ENCODE results near the gene RNF123. TPM values are rescaled to one million over a fixed set of nuclear protein-coding genes. Genes with fewer than 3 reads are reported as not detected.

RNF123 gene
- total RNA-seq, 3 donors from 2014 or later (not counting 1 experiment from before 2014, with no cell fraction given): 48.5 to 58.7 (median 55.6) TPM

DNA sequence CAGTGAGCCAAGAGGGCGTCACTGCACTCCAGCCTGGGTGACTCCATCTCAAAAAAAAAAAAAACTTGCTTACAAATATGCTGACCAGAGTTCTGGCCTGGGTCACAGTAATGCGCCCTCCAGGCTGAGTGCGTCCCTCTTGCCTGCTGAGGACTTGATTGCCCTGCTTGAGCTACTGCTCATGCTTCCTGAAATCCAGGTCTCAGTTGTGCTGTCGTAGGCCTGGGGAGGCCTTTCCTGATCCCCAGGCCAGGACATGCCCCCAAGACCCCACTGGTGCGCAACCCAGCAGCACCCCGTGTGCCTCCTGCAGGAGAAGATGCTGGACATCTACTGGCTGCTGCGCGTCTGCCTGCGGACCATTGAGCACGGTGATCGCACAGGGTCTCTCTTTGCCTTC, 22.8 kb downstream of the RNF123 start:
- Mint-ChIP-seq H3K36me3 (no peaks in the 10 kb centered on the region), H3K27ac (peak overlapping the region in 1 of 2 donors; percentile 63), H3K9me3 (no peaks in the 10 kb centered on the region), H3K4me3 (no peak overlapping the region), H3K27me3 (ENCODE audit: low read depth in 2 of 2) (no peaks in the 10 kb centered on the region), H3K4me1 (peaks cover 15 to 29% of the 10 kb centered on the region in 2 donors)
- no peak overlapping the region for H3K27ac ChIP-seq (ENCODE audit: low read length)
- WGBS (ENCODE audit: insufficient coverage): 96% methylated on average over 11 of the region's 11 CpGs
- no peaks in the 10 kb centered on the region for H3K27me3 ChIP-seq (ENCODE audit: control insufficient read depth, insufficient read depth, low read length)
- H3K9me3 ChIP-seq (ENCODE audit: control insufficient read depth, insufficient read depth, low read length): no peaks in the 10 kb centered on the region
- ATAC-seq (no peak), DNase-seq (no peak)
- H3K36me3 ChIP-seq (ENCODE audit: control insufficient read depth, insufficient read depth, low read length): no peaks in the 10 kb centered on the region
- peaks cover 30% of the 10 kb centered on the region for H3K4me1 ChIP-seq (ENCODE audit: control insufficient read depth, insufficient read depth, low read length)
- H3K4me3 ChIP-seq (ENCODE audit: low read length): no peak overlapping the region
- TF ChIP-seq, protein P1, sequence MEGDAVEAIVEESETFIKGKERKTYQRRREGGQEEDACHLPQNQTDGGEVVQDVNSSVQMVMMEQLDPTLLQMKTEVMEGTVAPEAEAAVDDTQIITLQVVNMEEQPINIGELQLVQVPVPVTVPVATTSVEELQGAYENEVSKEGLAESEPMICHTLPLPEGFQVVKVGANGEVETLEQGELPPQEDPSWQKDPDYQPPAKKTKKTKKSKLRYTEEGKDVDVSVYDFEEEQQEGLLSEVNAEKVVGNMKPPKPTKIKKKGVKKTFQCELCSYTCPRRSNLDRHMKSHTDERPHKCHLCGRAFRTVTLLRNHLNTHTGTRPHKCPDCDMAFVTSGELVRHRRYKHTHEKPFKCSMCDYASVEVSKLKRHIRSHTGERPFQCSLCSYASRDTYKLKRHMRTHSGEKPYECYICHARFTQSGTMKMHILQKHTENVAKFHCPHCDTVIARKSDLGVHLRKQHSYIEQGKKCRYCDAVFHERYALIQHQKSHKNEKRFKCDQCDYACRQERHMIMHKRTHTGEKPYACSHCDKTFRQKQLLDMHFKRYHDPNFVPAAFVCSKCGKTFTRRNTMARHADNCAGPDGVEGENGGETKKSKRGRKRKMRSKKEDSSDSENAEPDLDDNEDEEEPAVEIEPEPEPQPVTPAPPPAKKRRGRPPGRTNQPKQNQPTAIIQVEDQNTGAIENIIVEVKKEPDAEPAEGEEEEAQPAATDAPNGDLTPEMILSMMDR (IDR thresholded peaks at IDR 0.05): no peak
- intact Hi-C loops (cut with micrococcal nuclease): no loop called here

DNA sequence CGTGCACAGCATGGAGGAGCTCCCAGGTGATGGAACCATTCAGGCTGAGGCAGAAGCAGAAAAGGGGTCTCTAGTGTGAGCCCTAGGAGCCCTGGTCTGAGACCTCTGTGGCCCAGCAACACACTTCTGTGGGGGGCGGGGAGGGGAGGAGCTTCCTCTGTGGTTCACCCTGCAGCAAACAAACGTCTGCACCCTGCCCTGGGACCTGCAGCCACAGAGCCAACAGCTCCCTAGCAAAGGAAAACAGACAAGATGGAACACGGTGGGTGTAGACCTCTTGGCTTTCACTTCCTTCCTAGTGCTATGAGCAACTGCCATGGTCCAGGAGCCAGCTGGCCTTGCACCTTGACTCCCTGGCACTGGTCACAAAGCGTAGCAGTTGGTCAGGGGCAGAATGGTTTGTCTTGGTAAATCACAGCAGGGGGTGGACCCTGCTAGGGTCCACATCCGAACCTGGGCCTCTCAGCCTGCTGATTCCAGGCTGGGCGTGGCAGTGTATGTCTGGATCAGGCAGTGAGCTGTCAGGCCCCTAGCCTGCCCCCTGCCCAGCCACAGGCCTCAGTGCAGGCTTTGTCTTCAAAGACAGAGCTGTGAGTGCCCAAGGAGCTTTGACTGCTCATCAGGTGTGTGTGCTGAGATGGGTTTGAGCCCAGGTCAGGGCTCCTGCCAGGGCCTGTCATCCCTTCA, 23.4 kb downstream of the RNF123 start:
- H3K36me3 ChIP-seq (ENCODE audit: control insufficient read depth, insufficient read depth, low read length): no peaks in the 10 kb centered on the region
- ATAC-seq (peak in 1 of 3 donors; percentile 21), DNase-seq (no peak)
- H3K36me3 Mint-ChIP-seq: no peaks in the 10 kb centered on the region
- H3K27ac ChIP-seq (ENCODE audit: low read length): no peak overlapping the region
- H3K4me3 ChIP-seq (ENCODE audit: low read length): no peak overlapping the region
- 39% methylated on average over 7 of the region's 7 CpGs for WGBS (ENCODE audit: insufficient coverage)
- H3K27me3 ChIP-seq (ENCODE audit: control insufficient read depth, insufficient read depth, low read length): no peaks in the 10 kb centered on the region
- no peak overlapping the region for H3K4me3 Mint-ChIP-seq
- H3K27me3 Mint-ChIP-seq (ENCODE audit: low read depth in 2 of 2): no peaks in the 10 kb centered on the region
- peaks cover 15 to 29% of the 10 kb centered on the region in 2 donors for H3K4me1 Mint-ChIP-seq
- no peaks in the 10 kb centered on the region for H3K9me3 Mint-ChIP-seq
- intact Hi-C loops (cut with micrococcal nuclease): no loop called here
- TF ChIP-seq, protein P1 (IDR thresholded peaks at IDR 0.05): no peak
- H3K4me1 ChIP-seq (ENCODE audit: control insufficient read depth, insufficient read depth, low read length): peaks cover 30% of the 10 kb centered on the region
- H3K9me3 ChIP-seq (ENCODE audit: control insufficient read depth, insufficient read depth, low read length): no peaks in the 10 kb centered on the region
- H3K27ac Mint-ChIP-seq: no peak overlapping the region

DNA sequence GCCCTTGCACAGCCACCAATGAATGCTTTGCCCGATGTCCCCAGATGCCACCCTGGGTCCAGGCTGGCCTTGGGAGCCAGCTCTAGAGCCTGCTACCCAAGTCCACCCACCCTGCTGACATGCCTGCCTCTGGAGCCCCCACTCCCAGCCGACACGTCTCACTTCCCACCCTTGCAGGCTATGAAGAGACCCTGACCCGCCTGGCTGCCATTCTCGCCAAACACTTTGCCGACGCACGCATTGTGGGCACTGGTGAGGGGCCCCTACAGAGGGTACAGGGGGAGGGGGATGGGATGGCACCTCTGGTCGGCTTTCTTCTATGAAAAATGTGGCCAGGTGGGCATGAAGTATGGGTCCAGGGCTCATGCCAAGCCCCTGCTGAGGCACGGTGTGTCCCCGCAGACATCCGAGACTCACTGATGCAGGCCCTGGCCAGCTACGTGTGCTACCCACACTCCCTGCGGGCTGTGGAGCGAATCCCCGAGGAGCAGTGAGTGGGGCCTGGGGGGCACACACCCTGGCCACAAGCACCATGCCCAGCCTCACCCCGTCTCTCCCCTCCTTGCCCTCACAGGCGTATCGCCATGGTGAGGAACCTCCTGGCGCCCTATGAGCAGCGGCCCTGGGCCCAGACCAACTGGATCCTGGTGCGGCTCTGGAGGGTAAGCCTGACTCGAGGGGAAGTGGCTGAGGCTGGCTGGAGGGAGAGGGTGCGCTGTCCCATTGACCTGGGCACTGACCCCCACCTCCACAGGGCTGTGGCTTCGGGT, 24.2 kb downstream of the RNF123 start:
- H3K27me3 Mint-ChIP-seq (ENCODE audit: low read depth in 2 of 2): no peaks in the 10 kb centered on the region
- H3K9me3 ChIP-seq (ENCODE audit: control insufficient read depth, insufficient read depth, low read length): no peaks in the 10 kb centered on the region
- intact Hi-C loops (cut with micrococcal nuclease): no loop called here

More for the DNA sequence above, 24.2 kb downstream of the RNF123 start:
- DNase-seq (no peak), ATAC-seq (no peak)
- Histone ChIP-seq H3K27ac (ENCODE audit: low read length) (no peak overlapping the region), H3K4me1 (ENCODE audit: control insufficient read depth, insufficient read depth, low read length) (peaks cover 35% of the 10 kb centered on the region), H3K4me3 (ENCODE audit: low read length) (no peak overlapping the region), H3K36me3 (ENCODE audit: control insufficient read depth, insufficient read depth, low read length) (no peaks in the 10 kb centered on the region), H3K27me3 (ENCODE audit: control insufficient read depth, insufficient read depth, low read length) (no peaks in the 10 kb centered on the region)
- Mint-ChIP-seq H3K4me3 (no peak overlapping the region), H3K27ac (no peak overlapping the region), H3K4me1 (peaks cover 18 to 31% of the 10 kb centered on the region in 2 donors), H3K9me3 (no peaks in the 10 kb centered on the region), H3K36me3 (no peaks in the 10 kb centered on the region)
- WGBS (ENCODE audit: insufficient coverage): 83% methylated on average over 25 of the region's 25 CpGs
- TF ChIP-seq, protein P1 (IDR thresholded peaks at IDR 0.05): no peak
